Measurements from ENCODE around the gene CPNE1. TPM values are rescaled to one million over a fixed set of nuclear protein-coding genes. Genes with fewer than 3 reads are reported as not detected.
"Not testable (repeated sequence)": the region's sequence is repeated elsewhere in the genome, so short reads cannot be mapped to it uniquely, and the experiment has no call there.

CPNE1 gene
- total RNA-seq (2014; rRNA removed; shearing (Covaris generic)): 194 and 195 TPM in 2 replicates

DNA sequence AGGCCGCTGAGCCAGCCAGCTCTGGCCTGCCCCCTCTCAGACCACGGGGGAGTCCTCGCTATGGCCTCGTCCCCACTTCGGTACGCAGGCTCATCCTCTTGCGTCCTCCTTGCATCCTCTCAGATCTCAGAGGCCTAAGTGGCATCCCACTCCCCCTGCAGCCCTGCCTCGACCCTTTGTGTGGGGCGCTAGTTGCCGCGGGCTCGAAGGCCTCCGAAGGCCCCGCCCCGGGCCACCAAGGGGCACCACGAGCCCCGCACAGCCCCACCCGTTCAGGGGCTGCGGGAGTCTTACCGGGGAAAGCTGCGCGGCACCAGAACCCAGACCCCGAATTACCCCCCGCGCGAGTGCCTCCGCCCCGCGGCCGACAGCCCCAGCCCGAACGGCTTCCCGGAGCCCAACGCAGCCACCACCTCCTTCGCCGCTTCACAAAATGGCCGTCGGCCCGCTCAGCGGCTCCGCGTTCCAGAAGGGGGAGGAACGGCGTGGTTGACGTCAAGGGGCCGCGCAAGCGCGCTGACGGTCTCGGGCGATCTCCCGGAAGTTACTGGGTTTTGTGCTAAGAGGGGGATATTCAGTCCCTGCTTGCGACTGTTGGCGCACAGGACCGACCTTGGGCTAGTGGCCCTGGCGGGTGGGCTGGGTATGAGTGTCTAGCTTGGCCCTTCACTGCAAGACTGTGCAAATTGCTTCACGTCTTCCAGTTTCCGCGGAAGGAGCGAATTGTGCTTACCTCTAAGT is at the start of gene CPNE1, which contains the start of gene RBM12:
TSS of gene CPNE1 (minus strand) at position 435 of the 741 bp plus-strand sequence. CDS start 31,977 bp downstream, outside the sequence.
TSS of gene RBM12 (minus strand) at position 435 of the 741 bp plus-strand sequence. CDS start 9,578 bp downstream, outside the sequence.
- DNase-seq (ENCODE audit: low spot score): peak; percentile 91

DNA sequence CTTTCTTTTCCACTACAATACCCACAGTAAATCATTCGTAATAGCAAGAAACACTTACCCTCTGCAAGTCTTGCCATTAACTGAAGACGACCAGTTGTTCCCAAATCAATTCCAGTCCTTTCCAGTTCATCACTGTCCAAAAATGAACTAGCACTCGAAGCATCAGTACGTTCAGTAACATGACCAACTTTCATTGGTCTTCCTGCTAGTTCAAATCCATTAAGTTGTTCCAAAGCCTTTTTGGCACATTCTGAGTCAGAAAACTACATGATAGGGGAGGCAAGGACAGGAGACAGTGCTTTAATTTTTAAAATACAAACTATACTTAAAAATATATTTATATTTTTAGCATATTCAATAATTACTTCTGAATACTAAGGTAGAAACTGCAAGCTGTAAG is 49.4 kb upstream of the CPNE1 start:
- no peak for DNase-seq (ENCODE audit: low spot score)

DNA sequence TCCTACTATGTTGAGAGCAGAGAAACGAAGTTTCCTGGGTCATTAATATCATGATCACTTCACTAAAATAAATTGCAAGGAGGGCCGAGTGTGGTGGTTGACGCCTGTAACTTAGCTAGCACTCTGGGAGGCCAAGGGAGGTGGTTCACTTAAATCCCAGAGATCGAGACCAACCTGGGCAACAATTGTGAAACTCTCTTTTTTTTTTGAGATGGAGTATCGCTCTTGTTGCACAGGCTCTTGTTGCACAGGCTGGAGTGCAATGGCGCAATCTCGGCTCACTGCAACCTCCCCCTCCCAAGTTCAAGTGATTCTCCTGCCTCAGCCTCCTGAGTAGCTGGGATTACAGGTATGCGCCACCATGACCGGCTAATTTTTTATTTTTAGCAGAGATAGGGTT is 48.4 kb upstream of the CPNE1 start:
- DNase-seq (ENCODE audit: low spot score): not testable (repeated sequence)

DNA sequence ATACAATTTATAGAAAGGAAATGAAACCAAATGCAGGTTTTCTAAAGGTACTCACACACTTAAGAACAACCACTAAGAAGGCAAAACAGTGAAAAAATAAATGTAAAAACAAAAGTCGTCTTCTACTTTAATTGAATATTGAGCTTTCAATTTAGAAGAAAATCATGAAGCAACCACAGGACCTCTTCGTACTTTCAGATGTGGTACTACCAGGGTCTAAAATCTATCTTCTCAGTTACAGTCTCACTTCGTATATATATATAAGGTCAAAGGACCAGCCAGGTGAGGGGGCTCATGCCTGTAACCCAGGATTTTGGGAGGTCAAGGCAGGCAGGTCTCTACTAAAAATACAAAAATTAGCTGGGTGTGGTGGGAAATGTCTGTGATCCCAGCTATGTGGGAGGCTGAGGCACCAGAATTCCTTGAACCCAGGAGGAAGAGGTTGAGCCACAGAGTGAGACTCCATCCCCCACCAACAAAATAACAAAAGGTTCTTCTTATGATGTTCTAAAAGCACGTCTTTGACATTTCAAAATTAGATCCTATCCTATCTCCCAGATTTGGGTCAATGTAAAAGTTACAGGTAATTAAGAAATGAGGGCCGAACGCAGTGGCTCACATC is 47.0 kb upstream of the CPNE1 start:
- no peak for DNase-seq (ENCODE audit: low spot score)

DNA sequence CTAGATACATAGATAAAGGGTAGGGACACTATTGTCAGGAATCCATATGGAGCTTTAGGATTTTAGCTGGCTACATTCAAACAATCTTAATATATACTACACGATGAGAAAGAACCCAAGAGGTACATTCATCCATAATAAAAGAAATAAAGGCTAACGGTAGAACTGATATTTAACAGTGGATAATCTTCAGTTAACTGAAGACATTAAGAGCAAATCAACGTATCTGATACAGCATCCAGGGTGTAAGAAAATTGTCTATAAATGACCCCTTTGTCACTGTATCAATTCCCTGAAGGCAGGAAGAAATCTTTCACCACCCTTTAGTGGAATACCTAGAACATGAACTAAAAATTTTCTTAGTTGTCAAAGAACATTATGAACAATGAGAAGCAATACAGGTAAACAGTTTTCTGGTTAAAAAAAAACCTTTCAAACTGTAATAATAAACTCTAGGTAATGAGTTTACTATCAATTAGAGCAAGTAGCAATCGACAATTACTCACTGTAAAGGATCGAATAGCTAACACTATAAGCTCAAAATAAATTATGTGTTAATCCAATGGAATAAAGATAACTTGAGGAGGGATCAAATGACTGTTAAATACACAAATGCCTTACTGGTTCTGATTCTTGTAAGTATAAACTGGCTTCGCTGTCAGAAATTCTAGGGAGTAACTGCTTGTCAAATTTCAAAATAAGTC is 46.3 kb upstream of the CPNE1 start:
- DNase-seq (ENCODE audit: low spot score): no peak

DNA sequence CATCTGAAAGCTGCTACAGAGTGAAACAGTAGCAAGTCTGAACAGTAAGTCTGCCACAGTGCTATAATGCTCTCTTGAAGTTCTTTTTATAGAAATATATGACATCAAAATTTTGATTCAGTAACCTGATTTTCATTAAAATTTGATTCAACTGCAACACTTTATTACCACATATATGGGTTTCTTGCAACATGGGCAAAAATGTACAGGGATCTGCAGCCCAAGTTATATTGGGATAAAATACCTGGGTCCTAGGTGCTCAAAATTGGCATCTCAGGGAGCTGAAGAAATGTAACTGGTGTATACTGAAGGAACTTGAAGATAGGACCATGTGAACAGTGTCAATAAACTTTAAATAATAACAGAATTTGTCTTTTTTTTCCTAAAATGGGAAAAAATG is 45.3 kb upstream of the CPNE1 start:
- no peak for DNase-seq (ENCODE audit: low spot score)

DNA sequence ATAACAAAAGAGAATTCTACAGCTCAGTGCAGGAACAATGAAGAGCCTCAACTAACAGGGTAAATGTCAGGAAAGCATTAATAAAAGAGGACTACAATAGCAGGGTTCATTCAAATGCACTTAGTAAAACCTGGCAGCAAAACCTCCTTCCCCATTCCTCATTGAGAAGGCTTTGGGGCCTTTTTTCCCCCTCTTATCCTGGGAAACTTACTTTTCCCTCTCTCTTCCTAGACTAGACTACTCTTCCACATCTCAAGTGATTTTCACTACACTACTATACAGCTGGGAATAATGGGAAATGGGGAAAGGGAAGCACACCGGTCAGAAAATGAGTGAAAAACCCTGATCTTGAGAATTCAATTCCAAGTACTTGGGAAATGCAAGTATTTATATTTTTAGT is 44.6 kb upstream of the CPNE1 start:
- DNase-seq (ENCODE audit: low spot score): no peak

DNA sequence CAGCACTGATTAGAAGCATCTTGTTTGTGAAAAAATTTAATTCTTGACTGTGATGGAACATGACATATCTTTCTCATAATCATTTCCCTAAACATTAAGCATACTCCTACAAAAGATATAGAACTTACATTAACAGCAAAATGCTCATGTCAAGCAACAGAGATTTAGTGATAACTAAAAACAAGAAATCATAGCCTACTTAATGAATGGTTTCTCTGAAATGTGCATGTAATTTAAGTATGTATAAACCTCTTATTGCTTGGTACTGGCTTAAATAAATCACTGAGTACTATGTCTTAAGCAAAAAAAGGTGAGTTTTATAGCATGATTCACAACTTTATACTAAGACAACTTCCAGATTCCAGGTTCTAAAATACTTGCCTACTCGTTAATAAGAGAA is 43.8 kb upstream of the CPNE1 start:
- no peak for DNase-seq (ENCODE audit: low spot score)

DNA sequence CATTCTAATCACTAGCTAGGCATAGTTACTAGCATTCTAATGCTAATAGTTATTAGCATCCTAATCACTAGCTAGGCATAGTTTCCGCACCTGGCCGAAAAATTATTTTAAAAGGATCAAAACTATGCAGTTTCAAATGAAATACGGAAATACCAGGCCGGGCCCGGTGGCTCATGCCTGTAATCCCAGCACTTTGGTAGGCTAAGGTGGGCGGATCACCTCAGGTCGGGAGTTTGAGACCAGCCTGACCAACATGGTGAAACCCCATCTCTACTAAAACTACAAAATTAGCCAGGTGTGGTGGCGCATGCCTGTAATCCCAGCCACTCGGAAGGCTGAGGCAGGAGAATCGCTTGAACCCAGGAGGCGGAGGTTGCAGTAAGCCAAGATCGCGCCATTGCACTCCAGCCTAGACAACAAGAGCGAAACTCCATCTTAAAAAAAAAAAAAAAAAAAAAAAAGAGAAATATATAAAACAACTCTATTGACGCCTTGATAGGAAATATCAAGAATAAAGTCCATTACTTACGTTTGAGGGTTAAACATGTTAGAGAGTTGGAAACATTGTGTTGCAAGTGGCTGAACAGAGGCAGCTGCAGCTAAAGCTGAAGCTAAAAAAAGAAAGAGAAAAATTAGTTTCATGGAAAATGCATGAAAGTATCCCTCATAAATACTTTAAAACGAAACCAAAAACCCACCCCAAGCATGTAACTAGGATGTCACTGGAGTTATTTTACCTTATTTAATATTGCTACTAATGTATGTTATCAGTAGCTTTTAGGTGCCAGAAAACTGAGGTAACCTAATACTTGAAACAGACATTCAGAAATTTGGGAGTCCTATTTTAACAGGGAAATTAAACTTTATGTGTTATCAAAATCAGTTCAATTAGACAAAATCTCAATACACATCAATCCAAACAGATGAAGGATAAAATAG is 42.2 kb upstream of the CPNE1 start:
- not testable (repeated sequence) for DNase-seq (ENCODE audit: low spot score)

DNA sequence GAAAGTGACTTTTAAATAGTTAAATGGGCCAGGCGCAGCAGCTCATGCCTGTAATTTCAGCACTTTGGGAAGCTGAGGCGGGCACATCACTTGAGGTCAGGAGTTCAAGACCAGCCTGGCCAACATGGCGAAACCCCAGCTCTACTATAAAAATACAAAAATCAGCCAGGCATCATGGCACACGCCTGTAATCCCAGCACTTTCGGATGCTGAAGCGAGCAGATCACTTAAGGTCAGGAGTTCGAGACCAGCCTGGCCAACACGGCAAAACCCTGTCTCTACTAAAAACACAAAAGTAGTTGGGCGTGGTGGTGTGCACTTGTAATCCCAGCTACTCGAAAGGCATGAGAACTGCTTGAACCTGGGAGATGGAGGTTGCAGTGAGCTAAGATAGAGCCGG is 41.2 kb upstream of the CPNE1 start:
- not testable (repeated sequence) for DNase-seq (ENCODE audit: low spot score)

DNA sequence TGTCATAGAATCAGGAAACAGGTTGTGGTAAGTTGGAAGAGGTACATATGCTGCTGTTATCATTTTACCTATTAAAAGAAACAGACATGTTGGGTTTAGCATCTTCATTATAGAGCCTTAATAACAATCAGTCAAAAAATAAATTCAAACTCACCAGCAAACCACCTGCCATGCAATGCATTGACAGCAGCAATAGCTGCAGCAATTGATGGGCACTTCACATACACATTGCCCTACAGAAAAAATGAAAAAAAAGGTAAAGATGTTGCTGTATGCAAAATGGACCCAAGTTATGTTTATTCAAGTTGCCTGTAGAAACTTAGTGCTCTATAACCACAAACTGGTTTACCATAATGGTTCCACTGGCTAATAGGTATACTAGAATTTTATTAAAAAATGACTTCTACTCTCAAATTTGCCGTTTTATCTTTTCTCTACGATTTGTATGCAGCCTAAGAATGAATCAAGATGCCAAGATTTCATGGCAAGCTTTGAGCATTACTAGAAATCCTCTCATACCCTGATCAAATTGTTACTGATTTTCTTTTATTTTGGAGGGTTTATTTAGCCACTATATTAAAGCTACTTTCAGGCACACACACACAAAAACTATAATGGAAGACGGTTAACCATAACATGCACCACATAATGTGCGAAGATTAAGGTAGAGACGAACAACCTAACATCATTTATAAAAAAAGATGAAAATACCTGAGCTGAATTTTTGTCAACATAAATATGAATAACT is 40.0 kb upstream of the CPNE1 start:
- DNase-seq (ENCODE audit: low spot score): no peak

DNA sequence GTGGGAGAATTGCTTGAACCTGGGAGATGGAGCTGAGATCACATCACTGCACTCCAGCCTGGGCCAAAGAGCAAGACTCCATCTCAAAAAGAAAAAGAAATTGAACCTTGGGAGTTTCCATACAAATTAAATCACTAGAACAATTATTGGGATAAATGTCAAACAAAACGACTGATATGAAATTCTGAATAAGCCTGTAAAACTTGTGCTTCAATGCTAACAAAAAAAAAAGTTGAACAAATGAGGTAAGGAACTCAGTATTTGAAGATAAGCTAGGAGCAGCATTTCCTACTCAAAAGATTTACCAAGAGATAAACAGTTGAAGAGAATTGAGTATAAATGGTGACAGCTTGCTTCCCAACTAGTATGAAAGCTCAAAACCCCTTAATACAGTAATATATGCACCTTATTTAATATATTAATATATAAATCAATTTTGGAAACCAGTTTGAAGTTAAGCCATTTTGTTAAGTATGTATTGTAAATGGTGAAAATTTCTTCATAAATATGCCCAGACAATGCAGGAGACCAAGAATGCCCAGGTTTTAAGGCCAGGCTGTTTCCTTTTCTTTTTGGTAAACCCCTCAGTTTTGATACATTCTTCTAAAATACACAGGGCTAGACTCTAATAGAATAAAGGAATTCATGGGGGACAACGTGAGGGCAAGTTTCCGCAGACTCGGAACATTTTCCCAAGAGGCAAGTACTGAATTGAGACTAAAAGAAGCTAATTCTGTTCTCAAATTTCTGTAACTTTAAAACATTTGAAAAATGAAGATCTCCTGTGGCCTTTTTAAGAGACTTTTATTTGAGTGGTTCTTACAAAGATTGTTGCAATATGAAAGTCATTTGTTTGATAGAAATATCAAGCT is 38.4 kb upstream of the CPNE1 start:
- no peak for DNase-seq (ENCODE audit: low spot score)

DNA sequence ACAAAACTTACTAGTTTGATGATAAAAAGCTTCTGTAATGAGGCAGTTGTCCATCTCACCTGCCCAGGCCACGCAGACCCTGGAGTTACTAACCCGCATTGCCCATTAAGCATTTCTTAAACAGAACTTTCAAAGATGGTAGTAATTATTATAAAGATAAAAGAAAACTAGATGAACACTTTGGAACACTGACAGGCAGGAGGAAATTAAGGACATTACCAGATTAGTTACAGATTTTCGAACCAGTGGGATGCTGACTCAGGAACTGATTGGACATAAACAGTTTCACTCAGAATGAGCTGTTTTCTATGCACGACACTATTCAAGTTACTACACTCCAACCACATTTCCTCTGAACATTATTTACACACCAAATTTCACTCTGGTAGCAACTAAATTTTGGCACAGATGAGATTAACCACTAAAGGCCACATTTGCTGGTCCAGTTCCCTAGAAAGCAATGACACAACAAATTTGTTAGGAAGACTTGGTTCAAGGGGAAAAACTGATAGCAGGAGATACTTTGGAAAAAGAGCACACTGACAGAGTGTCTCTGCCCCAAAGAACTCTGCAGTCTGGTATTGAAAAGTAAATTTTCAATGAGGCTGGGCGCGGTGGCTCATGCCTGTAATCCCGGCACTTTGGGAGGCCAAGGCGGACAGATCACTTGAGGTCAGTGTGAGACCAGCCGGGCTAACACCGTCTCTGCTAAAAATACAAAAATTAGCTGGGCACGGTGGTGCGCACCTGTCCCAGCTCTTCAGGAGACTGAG is 37.5 kb upstream of the CPNE1 start:
- no peak for DNase-seq (ENCODE audit: low spot score)

DNA sequence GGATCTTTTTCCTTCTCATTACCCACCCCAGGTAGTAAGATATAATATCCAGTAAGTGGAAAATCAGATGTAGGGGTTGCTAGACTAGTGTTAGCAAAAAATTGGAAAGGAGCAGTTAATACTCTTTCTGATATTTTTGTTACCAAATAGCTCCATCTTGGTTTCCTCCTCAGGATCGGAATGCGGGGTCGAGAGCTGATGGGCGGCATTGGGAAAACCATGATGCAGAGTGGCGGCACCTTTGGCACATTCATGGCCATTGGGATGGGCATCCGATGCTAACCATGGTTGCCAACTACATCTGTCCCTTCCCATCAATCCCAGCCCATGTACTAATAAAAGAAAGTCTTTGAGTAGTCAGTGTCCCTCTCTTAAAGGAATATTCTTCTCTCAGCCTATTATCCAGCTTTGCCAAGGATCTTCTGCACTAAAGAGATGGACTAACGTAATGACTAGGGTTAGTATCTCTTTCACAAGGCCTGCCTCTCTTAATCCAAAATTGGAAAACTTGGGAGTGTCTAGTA is 36.0 kb upstream of the CPNE1 start:
- DNase-seq (ENCODE audit: low spot score): no peak

DNA sequence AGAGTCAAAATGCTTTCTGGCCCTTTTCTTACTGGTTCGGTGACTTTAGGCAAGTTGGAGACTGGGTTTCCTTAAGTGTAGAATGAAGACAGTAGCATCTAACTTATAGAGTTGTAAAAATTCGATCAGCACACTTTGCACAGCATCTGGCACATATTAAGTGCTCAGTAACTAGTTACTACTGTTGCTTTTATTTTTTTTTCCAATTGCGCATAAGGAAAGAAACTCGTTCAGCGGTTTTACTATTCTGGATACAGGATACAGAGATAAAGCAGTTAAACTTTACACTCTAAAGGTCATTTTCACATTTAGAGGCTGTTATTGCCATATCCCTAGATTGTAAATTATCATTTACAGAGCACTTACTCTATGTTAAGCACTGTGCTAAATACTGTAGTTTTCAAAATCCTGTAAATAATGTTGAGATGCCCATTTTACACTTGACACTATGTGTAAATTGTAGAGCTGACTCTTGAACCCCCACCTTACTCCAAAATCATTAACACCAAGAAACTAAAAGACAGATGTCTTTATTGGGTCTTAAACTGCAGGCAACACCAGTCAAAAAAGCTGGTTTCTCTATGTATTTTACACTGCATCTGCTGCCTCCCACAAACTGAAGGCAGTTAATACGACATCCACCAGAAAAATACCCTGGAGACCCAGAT is 35.4 kb upstream of the CPNE1 start:
- DNase-seq (ENCODE audit: low spot score): no peak

DNA sequence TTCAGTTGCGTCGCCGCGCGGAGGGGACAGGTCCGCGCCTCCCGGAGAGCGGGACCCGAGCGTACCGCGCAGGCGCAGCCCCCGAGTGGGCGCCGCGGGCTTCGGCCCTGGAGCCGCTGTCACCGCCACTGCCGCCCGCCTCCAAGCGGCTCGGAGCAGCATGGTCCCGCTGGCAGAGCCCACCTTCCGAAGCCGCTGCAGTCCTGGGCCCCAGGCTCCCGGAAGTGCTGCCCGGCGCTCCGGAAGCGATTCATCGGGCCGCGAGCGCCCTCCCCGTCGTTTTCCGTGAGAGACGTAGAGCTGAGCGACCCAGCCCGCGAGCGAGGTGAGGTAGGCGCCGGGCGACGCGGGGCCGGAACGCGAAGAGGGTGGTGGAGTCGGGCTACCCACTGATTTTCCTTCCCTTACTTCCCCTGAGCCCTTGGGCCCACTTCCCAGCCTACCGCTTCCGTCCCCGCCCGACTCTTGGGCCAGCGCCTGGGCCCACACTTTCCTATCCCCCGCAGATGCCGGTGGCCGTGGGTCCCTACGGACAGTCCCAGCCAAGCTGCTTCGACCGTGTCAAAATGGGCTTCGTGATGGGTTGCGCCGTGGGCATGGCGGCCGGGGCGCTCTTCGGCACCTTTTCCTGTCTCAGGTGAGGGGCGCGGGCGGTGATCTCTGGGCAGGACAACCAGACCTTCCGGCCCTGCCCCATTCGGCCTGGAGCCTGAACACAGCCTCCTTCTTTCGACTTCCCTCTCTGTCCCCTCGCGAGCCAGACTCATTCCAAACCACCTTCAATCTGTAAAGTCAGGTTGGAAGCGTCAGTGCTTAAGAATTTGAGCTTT is 34.6 kb upstream of the CPNE1 start, which contains the start of the genes NFS1 and ROMO1:
TSS of gene NFS1 (minus strand) at position 226 of the 830 bp plus-strand sequence. CDS start at position 162, 64 bp downstream.
TSS of gene ROMO1 (plus strand) at position 279 of the 830 bp plus-strand sequence. CDS start at position 507, 228 bp downstream.
- DNase-seq (ENCODE audit: low spot score): peak; percentile 71

Measured in A172 (cell line).